ENCODE results near the gene PRKN. TPM values are rescaled to one million over a fixed set of nuclear protein-coding genes. Genes with fewer than 3 reads are reported as not detected.

The PRKN gene
- total and polyA plus RNA-seq, 4 experiments from 2014 or later, result 0.50 to 5.3 (median 2.9) TPM

Other genes with a start within 250 kb of the PRKN start
- under 1 TPM in 1 of 2 experiments, not detected in 1; 0.81 TPM for gene PACRG, start 208 bp upstream of the PRKN start, total RNA-seq
- gene PACRG, start 208 bp upstream of the PRKN start, polyA plus RNA-seq, result 1 to 10 TPM in 1 of 2 donors, under 1 TPM in 1; 0.21 to 1.5 TPM